Keratinocyte (primary cell): ENCODE data around the gene ANO10.

Experiments used
- CTCF ChIP-seq, 3 experiments: IDR thresholded peaks in 1 of 3; conservative IDR thresholded peaks in 1 of 3; optimal IDR thresholded peaks in 1 of 3; 2 replicates in 2 of 3; 3 replicates in 1 of 3; pipeline versions ENCODE3 to v1.5.1; 2011; ENCODE audit warnings: low read length in 3 of 3, mild to moderate bottlenecking in 3 of 3, moderate library complexity in 2 of 3, control low read depth in 1 of 3, inconsistent platforms in 1 of 3; ENCODE audit not compliant: insufficient read depth in 2 of 3; ENCODE audit errors: extremely low read depth in 1 of 3
- EZH2 ChIP-seq: IDR thresholded peaks from one replicate; pipeline ENCODE4 v1.6.1; 2012; ENCODE audit warnings: inconsistent platforms, mild to moderate bottlenecking, low read length, moderate library complexity

- TF ChIP-seq CTCF (optimal IDR thresholded peaks at IDR 0.05 in 1 of 3, IDR thresholded peaks at IDR 0.05 in 1 of 3, conservative IDR thresholded peaks at IDR 0.05 in 1 of 3; ENCODE audit: extremely low read depth in 1 of 3, insufficient read depth in 2 of 3, low read length in 3 of 3) (no peak), EZH2 (no peak)
Measured at GRCh38 chr3:43525386-43525785, 96.4 kb downstream of the ANO10 start.
